HepG2 (cell line): ENCODE measurements around the gene STAT6. TPM values are rescaled to one million over a fixed set of nuclear protein-coding genes. Genes with fewer than 3 reads are reported as not detected.

ENCODE experiments used
- BHLHE40 ChIP-seq: IDR thresholded peaks from 2 replicates; pipeline ENCODE4 v1.6.1; 2011; ENCODE audit warnings: low read length, improper control_type of control experiment
- CENPX ChIP-seq: sonication (generic); formaldehyde crosslinking; IDR thresholded peaks from 2 replicates; pipeline ENCODE4 v1.9.0; 2021; ENCODE audit warnings: mild to moderate bottlenecking, missing genetic modification reagents, moderate library complexity
- CSRNP2 ChIP-seq: sonication (generic); formaldehyde crosslinking; conservative IDR thresholded peaks from 2 replicates; pipeline ENCODE4 v1.8.0; 2022; ENCODE audit warnings: low read depth, missing genetic modification reagents
- EED ChIP-seq: sonication (generic); formaldehyde crosslinking; IDR thresholded peaks from 2 replicates; pipeline ENCODE4 v1.5.0; 2020; ENCODE audit warnings: mild to moderate bottlenecking, missing genetic modification reagents
- EZH2 ChIP-seq: conservative IDR thresholded peaks from 2 replicates; pipeline ENCODE4 v1.6.1; 2012; ENCODE audit warnings: mild to moderate bottlenecking, low read depth, low read length, moderate library complexity
- FLYWCH1 ChIP-seq: sonication (generic); formaldehyde crosslinking; IDR thresholded peaks from 2 replicates; pipeline ENCODE4 v1.8.1; 2023; ENCODE audit warnings: mild to moderate bottlenecking, missing genetic modification reagents
- GABPB1 ChIP-seq: IDR thresholded peaks from 2 replicates; pipeline ENCODE4 v1.6.1; 2016; ENCODE audit warnings: mild to moderate bottlenecking, missing genetic modification reagents, moderate library complexity, missing compliant biosample characterization
- GLMP ChIP-seq: sonication (generic); formaldehyde crosslinking; IDR thresholded peaks from 2 replicates; pipeline ENCODE4 v1.9.0; 2021; ENCODE audit warnings: missing genetic modification reagents, mild to moderate bottlenecking, borderline replicate concordance
- MLLT10 ChIP-seq: sonication (generic); formaldehyde crosslinking; IDR thresholded peaks from 2 replicates; pipeline ENCODE4 v1.4.0; 2020; ENCODE audit warnings: missing genetic modification reagents
- NFE2 ChIP-seq: sonication (generic); formaldehyde crosslinking; IDR thresholded peaks from 2 replicates; pipeline ENCODE4 v1.4.0; 2020; ENCODE audit warnings: missing genetic modification reagents
- NFRKB ChIP-seq: fragments of 450-650 bp; IDR thresholded peaks from 2 replicates; pipeline ENCODE4 v1.6.1; 2017
- RARG ChIP-seq: sonication (generic); formaldehyde crosslinking; IDR thresholded peaks from 2 replicates; pipeline ENCODE4 v1.4.0; 2020; ENCODE audit warnings: low read depth, mild to moderate bottlenecking, missing genetic modification reagents
- RBFOX2 ChIP-seq: fragments of 200-400 bp; formaldehyde crosslinking; IDR thresholded peaks from 2 replicates; pipeline ENCODE4 v1.6.1; 2017; ENCODE audit warnings: low read depth, mild to moderate bottlenecking, low read length
- SP4 ChIP-seq: sonication (generic); formaldehyde crosslinking; IDR thresholded peaks from 2 replicates; pipeline ENCODE4 v1.8.1; 2023; ENCODE audit warnings: mild to moderate bottlenecking, missing genetic modification reagents
- THAP11 ChIP-seq: IDR thresholded peaks from 2 replicates; pipeline ENCODE4 v1.6.1; 2016; ENCODE audit warnings: missing biosample characterization, missing genetic modification reagents
- TOPORS ChIP-seq: sonication (generic); formaldehyde crosslinking; IDR thresholded peaks from 2 replicates; pipeline ENCODE4 v1.8.0; 2023; ENCODE audit warnings: mild to moderate bottlenecking, missing genetic modification reagents
- ZBTB21 ChIP-seq: sonication (generic); formaldehyde crosslinking; IDR thresholded peaks from 2 replicates; pipeline ENCODE4 v1.4.0; 2020; ENCODE audit warnings: missing genetic modification reagents
- ZFAT ChIP-seq: sonication (generic); formaldehyde crosslinking; conservative IDR thresholded peaks from 2 replicates; pipeline ENCODE4 v1.8.1; 2023; ENCODE audit warnings: missing genetic modification reagents, inconsistent platforms
- ZMYM3 ChIP-seq: sonication (generic); formaldehyde crosslinking; IDR thresholded peaks from 2 replicates; pipeline ENCODE4 v1.5.1; 2020; ENCODE audit warnings: mild to moderate bottlenecking, missing genetic modification reagents
- ZNF30 ChIP-seq: sonication (generic); formaldehyde crosslinking; IDR thresholded peaks from 2 replicates; pipeline ENCODE4 v1.5.0; 2020; ENCODE audit warnings: mild to moderate bottlenecking, missing genetic modification reagents
- ZNF414 ChIP-seq: sonication (generic); formaldehyde crosslinking; IDR thresholded peaks from 2 replicates; pipeline ENCODE4 v1.5.0; 2020; ENCODE audit warnings: missing genetic modification reagents
- ZNF496 ChIP-seq: sonication (generic); formaldehyde crosslinking; IDR thresholded peaks from 2 replicates; pipeline ENCODE4 v1.8.1; 2023; ENCODE audit warnings: mild to moderate bottlenecking, moderate library complexity, missing genetic modification reagents; ENCODE audit not compliant: insufficient replicate concordance
- ZNF792 ChIP-seq: IDR thresholded peaks from 2 replicates; pipeline ENCODE4 v1.6.1; 2016
- ZNF800 ChIP-seq: sonication (generic); formaldehyde crosslinking; IDR thresholded peaks from 2 replicates; pipeline ENCODE4 v1.4.0; 2020; ENCODE audit warnings: missing genetic modification reagents
- polyA plus RNA-seq, 8 experiments: library from polyadenylated mRNA; depleted of rRNA in 3 of 8; stranded (reverse) in 7 of 8; unstranded in 1 of 8; fragments of >200 nt; fragmentation: Illumina TruSeq in 4 of 8; extraction: Trizol in 4 of 8; gene quantifications; 2 replicates each; pipeline versions ENCODE4 v1.2.1 to v1.2.3, GENCODE V29; 2011 to 2016; ENCODE audit warnings: low read depth in 4 of 8, missing spikeins in 1 of 8, mixed read lengths in 1 of 8; ENCODE audit not compliant: insufficient read depth in 1 of 8
- total RNA-seq, 5 experiments: library from RNA; depleted of rRNA; stranded (reverse); fragments of >200 nt; fragmentation: Illumina TruSeq; extraction: Trizol; gene quantifications; 2 replicates each; pipeline ENCODE4 v1.2.3, GENCODE V29; 2016; ENCODE audit warnings: low read depth in 1 of 5
- TF ChIP-seq, protein P1 (sequence below): IDR thresholded peaks from 2 replicates; pipeline ENCODE4 v1.6.1; 2018; ENCODE audit warnings: missing genetic modification reagents

Gene STAT6
- total and polyA plus RNA-seq, 2 of the 13 experiments (the other 11 are each of a cell fraction or from before 2014, with no cell fraction given), result 28.0 to 62.2 TPM

DNA sequence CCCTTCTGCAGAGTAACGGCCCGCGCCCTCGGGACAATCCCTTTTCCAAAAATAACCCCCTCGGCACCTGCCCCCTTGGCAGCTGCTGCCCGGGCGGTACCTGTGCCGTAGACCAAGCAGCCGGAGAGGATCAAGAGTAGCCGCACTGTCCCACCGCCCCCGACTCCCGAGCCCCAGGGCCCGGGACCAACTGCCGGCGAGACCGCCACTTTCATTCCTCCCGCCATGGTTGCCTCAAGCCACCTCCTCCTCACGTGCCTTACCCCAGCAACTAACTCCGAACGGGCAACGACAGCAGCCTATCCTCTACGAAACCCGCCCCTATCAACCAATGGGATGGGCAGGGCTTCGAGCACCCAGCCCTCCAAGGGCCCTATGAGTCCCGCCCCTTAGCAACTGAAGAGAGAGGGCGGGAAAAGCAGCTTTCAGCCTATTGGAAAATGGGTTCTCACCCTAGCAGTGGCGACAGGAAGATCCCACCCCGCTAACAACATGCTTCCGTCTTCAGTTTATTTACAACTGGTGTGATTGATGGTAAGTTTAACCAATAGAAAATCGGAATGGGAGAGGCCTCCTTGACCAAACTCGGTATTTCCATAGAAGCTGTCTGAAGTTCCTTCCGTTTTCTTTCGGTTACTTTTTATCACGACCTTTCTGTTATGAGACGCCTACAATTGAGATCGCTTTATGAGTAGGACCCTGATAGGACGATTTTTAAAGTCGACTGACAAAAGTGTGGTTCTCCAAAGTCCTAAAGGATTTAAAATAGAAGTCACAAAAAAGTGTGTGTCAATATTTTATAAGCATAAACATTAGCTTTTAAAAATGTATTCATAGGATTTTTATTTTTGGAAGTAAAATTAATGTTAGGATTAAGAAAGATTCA lies 32.4 kb downstream of the STAT6 start, which contains the start of gene NEMP1 (continued):
- TF ChIP-seq RBFOX2 (peak; percentile 70), BHLHE40 (peak; percentile 100), GLMP (no peak), FLYWCH1 (CRISPR knock-in tag) (no peak), ZNF800 (CRISPR knock-in tag) (no peak), RARG (CRISPR knock-in tag) (no peak), ZMYM3 (no peak), ZNF414 (CRISPR knock-in tag) (no peak), ZNF792 (CRISPR knock-in tag) (no peak; the same call in 1 of the 2 replicates), CSRNP2 (CRISPR knock-in tag) (no peak), CENPX (CRISPR knock-in tag) (no peak), EED (no peak), MLLT10 (CRISPR knock-in tag) (no peak), ZNF30 (CRISPR knock-in tag) (no peak), GABPB1 (peak; percentile 84), ZNF496 (no peak), NFE2 (no peak), NFRKB (no peak), ZFAT (CRISPR knock-in tag) (no peak), THAP11 (CRISPR knock-in tag) (peak; percentile 85), TOPORS (CRISPR knock-in tag) (no peak), SP4 (CRISPR knock-in tag) (peak; percentile 91), ZBTB21 (CRISPR knock-in tag) (no peak), EZH2 (no peak)
- TF ChIP-seq, protein P1, sequence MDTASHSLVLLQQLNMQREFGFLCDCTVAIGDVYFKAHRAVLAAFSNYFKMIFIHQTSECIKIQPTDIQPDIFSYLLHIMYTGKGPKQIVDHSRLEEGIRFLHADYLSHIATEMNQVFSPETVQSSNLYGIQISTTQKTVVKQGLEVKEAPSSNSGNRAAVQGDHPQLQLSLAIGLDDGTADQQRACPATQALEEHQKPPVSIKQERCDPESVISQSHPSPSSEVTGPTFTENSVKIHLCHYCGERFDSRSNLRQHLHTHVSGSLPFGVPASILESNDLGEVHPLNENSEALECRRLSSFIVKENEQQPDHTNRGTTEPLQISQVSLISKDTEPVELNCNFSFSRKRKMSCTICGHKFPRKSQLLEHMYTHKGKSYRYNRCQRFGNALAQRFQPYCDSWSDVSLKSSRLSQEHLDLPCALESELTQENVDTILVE (CRISPR knock-in tag), result no peak
